Astrocyte of the spinal cord (primary cell): ENCODE data around the gene THSD1.
"Not testable (repeated sequence)": the region's sequence is repeated elsewhere in the genome, so short reads cannot be mapped to it uniquely, and the experiment has no call there.

Source experiments
- DNase-seq: peaks from one replicate; pipeline ENCODE4 v3.0.0; 2011; ENCODE audit warnings: low read depth, low spot score
- H3K4me3 ChIP-seq: 2 replicates; pipeline ENCODE4 v1.5.1; 2011; ENCODE audit warnings: low read depth, mild to moderate bottlenecking, low read length, moderate library complexity
- in situ Hi-C: cut with HindIII; loops from 2 replicates; pipeline ENCODE4 v1.10.0; 2017; ENCODE audit warnings: low sequenced_read_pairs
- TF ChIP-seq, protein P1 (sequence below): IDR thresholded peaks from 2 replicates; pipeline ENCODE4 v1.5.1; 2012; ENCODE audit warnings: low read depth, mild to moderate bottlenecking, low read length, inconsistent platforms

The THSD1 gene

DNA sequence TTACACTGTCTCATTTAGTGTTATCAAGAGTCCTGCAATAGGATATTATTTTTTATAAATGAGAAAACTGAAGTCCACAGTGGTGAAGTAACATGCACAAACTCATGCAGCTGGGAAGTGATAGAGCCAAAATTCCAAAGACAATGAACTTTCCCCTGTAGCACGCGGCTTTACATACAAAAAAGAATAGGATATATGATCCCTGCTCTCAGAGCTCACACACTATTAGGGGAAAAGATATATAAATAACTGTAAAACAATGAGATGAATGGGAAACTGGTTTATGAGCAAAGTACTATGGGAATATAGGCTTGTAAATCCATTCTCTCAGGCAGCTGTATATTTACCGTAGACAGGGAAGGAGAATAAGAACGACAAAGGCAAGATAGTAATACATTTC is 39.7 kb downstream of the THSD1 start:
- TF ChIP-seq, protein P1, sequence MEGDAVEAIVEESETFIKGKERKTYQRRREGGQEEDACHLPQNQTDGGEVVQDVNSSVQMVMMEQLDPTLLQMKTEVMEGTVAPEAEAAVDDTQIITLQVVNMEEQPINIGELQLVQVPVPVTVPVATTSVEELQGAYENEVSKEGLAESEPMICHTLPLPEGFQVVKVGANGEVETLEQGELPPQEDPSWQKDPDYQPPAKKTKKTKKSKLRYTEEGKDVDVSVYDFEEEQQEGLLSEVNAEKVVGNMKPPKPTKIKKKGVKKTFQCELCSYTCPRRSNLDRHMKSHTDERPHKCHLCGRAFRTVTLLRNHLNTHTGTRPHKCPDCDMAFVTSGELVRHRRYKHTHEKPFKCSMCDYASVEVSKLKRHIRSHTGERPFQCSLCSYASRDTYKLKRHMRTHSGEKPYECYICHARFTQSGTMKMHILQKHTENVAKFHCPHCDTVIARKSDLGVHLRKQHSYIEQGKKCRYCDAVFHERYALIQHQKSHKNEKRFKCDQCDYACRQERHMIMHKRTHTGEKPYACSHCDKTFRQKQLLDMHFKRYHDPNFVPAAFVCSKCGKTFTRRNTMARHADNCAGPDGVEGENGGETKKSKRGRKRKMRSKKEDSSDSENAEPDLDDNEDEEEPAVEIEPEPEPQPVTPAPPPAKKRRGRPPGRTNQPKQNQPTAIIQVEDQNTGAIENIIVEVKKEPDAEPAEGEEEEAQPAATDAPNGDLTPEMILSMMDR: no peak
- DNase-seq: no peak
- in situ Hi-C loops: no loop called here
- no peak overlapping the region for H3K4me3 ChIP-seq

DNA sequence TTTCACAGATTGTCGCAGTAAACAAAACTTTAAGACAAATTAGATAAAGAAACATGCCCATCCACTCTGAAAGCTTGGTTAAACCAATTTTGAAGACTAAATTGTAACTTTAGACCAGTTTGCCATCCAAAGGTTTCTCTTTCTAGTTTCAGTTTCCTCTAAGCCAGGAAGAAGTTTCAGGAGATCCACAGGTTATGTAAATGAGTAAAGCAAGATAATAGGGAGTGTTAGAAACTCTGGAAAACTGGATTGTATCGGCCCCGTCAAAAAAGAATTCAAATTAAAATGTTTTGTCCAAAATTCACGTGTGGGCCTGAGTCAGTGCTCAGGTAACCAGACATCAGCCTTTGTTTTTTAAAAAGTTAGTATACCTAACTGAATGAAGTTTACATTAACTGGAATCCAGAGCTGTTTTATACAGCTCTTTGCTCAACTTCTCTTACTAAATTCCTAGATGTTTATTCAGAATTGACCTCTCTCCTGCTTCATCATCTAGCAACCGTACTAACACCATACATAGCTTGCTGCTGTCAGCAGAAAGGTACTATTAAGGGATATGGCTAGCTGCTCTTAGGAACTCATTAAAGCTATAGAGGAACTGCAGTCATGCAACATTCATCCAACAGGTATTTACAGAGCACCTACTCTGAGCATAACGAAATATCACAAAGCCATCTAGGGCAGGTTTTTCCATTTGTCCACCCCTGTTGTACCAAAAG is 43.6 kb downstream of the THSD1 start:
- in situ Hi-C loops, DNase-seq: not testable (repeated sequence)

DNA sequence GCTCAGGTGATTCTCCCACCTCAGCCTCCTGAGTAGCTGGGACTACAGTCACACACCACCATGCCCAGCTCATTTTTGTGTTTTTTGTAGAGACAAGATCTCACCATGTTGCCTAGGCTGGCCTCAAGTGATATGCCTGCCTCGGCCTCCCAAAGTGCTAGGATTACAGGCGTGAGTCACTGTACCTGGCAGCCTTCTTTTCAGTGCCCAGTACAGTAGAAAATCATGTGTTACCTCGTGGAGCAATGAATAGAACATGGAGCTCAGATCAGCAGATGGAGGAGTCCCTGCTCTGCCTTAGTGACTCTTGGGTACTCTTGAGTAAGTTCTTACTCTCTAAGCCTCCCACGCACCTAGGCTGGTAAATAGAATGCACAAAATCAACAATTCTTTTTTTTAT is 44.7 kb downstream of the THSD1 start:
- DNase-seq: no peak
- in situ Hi-C loops: no loop called here
- H3K4me3 ChIP-seq: no peak overlapping the region
- TF ChIP-seq, protein P1: no peak

More for the DNA sequence above, 43.6 kb downstream of the THSD1 start:
- H3K4me3 ChIP-seq: not testable (repeated sequence)

- no peak overlapping the region for H3K4me3 ChIP-seq
- no peak for DNase-seq
- TF ChIP-seq, protein P1: no peak
- in situ Hi-C loops: no loop called here
Observed at GRCh38 chr13:52359534-52359933, 46.4 kb downstream of the THSD1 start.

GRCh38 chr13:52356327-52356726 is 49.6 kb downstream of the THSD1 start:
- H3K4me3 ChIP-seq: no peak overlapping the region
- peak; percentile 66 for DNase-seq
- TF ChIP-seq, protein P1: no peak
- in situ Hi-C loops: no loop called here

DNA sequence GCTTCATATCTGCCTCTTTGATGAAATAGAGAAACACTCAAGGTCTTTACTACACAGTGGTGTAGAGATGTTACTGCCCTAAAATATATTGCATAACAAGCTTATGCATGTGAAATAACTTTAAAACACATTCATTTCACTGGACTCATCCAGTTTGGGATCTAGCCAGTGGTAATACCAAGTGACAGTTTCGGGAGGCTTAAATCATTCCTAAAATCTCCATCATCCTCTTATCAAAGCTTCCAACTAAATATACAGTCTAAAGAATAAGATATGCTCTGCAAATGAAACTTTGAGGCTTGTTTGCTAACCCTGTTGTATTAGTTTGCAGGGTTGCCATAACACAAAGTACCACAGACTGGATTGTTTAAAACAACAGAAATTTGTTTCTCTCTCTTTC is 52.8 kb downstream of the THSD1 start:
- H3K4me3 ChIP-seq: no peak overlapping the region
- TF ChIP-seq, protein P1: no peak
- in situ Hi-C loops: no loop called here
- no peak for DNase-seq

GRCh38 chr13:52348983-52349780 is 56.8 kb downstream of the THSD1 start:
- in situ Hi-C loops: no loop called here
- TF ChIP-seq, protein P1: no peak
- DNase-seq: peak; percentile 57
- H3K4me3 ChIP-seq: no peak overlapping the region
